GM12874 (cell line): ENCODE measurements around the gene C17orf114.

Source experiments
- TF ChIP-seq, protein P1 (sequence below): IDR thresholded peaks from 2 replicates; pipeline ENCODE4 v1.5.1; 2011; ENCODE audit warnings: low read depth, mild to moderate bottlenecking, control low read depth, low read length, moderate library complexity; ENCODE audit not compliant: insufficient read depth

C17orf114 gene

GRCh38 chr17:4766201-4766600 is 35.9 kb downstream of the C17orf114 start:
- TF ChIP-seq, protein P1, sequence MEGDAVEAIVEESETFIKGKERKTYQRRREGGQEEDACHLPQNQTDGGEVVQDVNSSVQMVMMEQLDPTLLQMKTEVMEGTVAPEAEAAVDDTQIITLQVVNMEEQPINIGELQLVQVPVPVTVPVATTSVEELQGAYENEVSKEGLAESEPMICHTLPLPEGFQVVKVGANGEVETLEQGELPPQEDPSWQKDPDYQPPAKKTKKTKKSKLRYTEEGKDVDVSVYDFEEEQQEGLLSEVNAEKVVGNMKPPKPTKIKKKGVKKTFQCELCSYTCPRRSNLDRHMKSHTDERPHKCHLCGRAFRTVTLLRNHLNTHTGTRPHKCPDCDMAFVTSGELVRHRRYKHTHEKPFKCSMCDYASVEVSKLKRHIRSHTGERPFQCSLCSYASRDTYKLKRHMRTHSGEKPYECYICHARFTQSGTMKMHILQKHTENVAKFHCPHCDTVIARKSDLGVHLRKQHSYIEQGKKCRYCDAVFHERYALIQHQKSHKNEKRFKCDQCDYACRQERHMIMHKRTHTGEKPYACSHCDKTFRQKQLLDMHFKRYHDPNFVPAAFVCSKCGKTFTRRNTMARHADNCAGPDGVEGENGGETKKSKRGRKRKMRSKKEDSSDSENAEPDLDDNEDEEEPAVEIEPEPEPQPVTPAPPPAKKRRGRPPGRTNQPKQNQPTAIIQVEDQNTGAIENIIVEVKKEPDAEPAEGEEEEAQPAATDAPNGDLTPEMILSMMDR = no peak

DNA sequence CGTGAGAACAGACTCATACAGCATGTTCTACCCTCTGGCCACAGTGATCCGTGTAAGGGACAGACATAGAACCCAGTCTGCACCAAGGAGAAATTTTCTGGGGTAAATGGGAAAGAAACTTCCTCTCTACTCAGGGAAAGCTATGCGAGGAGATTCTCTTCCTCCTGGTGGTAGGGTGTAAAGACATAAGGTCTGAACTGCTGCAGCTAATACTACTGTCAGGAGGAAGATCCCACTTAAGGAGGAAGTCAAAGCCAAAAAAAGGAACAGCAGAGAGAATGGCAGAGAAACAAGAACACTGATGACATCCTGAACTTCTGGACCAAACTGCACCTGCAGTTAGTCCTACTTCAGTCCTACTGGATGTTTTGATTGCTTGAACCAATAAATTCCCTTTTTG is 37.5 kb downstream of the C17orf114 start:
- TF ChIP-seq, protein P1 = no peak

DNA sequence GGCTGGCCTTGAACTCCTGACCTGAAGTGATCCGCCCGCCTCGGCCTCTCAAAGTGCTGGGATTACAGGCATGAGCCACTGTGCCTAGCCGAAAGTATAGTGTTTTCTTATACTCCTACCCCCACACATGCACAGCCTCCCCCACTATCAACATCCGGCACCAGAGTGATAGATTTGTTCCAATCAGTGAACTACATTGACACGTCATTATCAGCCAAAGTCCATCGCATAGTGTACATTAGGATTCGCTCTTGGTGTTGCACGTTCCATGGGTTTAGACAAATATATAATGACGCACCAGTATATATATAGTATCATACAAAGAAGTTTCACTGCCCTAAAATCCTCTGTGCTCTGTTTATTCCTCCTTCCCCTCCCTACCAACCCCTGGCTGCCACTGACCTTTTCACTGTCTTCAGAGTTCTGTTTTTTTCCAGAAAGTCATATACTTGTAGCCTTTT is 42.3 kb downstream of the C17orf114 start:
- TF ChIP-seq, protein P1 = no peak

- TF ChIP-seq, protein P1 = no peak
Measured at GRCh38 chr17:4753392-4753791, 48.7 kb downstream of the C17orf114 start.

- TF ChIP-seq, protein P1 = no peak
Measured at GRCh38 chr17:4751932-4752331, 50.2 kb downstream of the C17orf114 start.
